CD14-positive monocyte (primary cell): ENCODE data around the gene CDKAL1. TPM values are rescaled to one million over a fixed set of nuclear protein-coding genes. Genes with fewer than 3 reads are reported as not detected.

Experiments used
- DNase-seq, 3 donors: peaks; one replicate each; pipeline ENCODE4 v3.0.0-alpha.2; 2011 to 2022
- H2AFZ ChIP-seq: 2 replicates; pipeline ENCODE4 v1.6.0; 2012; ENCODE audit warnings: mild to moderate bottlenecking, low read depth, low read length, inconsistent platforms; ENCODE audit not compliant: insufficient read depth, poor library complexity, severe bottlenecking
- H3K27ac ChIP-seq, 2 donors: 1 replicate in 1 of 2; 2 replicates in 1 of 2; pipeline ENCODE4 v1.5.1; 2012 to 2013; ENCODE audit warnings: low read length in 2 of 2, control low read depth in 1 of 2, inconsistent platforms in 1 of 2, low read depth in 1 of 2, mild to moderate bottlenecking in 1 of 2
- H3K27me3 ChIP-seq, 2 donors: one replicate each; pipeline versions ENCODE4 v1.6.0 to v1.6.1; 2011 to 2013; ENCODE audit warnings: low read length in 2 of 2; ENCODE audit not compliant: control insufficient read depth in 2 of 2, insufficient read depth in 2 of 2
- H3K36me3 ChIP-seq, 2 donors: replicated peaks in 1 of 2; 1 replicate in 1 of 2; 2 replicates in 1 of 2; pipeline versions ENCODE4 v1.5.1 to v1.6.1; 2012 to 2013; ENCODE audit warnings: low read length in 2 of 2, control low read depth in 1 of 2, inconsistent platforms in 1 of 2, mild to moderate bottlenecking in 1 of 2; ENCODE audit not compliant: insufficient read depth in 2 of 2, control insufficient read depth in 1 of 2
- H3K4me1 ChIP-seq, 2 donors: 1 replicate in 1 of 2; 2 replicates in 1 of 2; pipeline versions ENCODE4 v1.5.1 to v1.6.1; 2012 to 2013; ENCODE audit warnings: low read length in 2 of 2, control low read depth in 1 of 2, inconsistent platforms in 1 of 2, mild to moderate bottlenecking in 1 of 2, moderate library complexity in 1 of 2; ENCODE audit not compliant: insufficient read depth in 2 of 2, control insufficient read depth in 1 of 2
- H3K4me2 ChIP-seq: replicated peaks from 2 replicates; pipeline ENCODE3; 2012; ENCODE audit warnings: low read length, moderate library complexity, mild to moderate bottlenecking; ENCODE audit not compliant: poor library complexity, severe bottlenecking; ENCODE audit errors: extremely low read depth
- H3K4me3 ChIP-seq, 3 experiments: fragments of 200-600 bp in 1 of 3; sonication (generic) in 1 of 3; replicated peaks in 1 of 3; 1 replicate in 2 of 3; 2 replicates in 1 of 3; pipeline ENCODE4 v1.5.1; 2011 to 2013; ENCODE audit warnings: low read length in 3 of 3, mild to moderate bottlenecking in 3 of 3, control low read depth in 2 of 3, low read depth in 2 of 3, inconsistent platforms in 1 of 3, moderate library complexity in 1 of 3
- H3K79me2 ChIP-seq: 2 replicates; pipeline ENCODE4 v1.6.0; 2012; ENCODE audit warnings: mild to moderate bottlenecking, control low read depth, inconsistent platforms, low read length, moderate library complexity; ENCODE audit not compliant: insufficient read depth
- H3K9ac ChIP-seq: 2 replicates; pipeline ENCODE4 v1.6.0; 2017; ENCODE audit warnings: low read length, mild to moderate bottlenecking; ENCODE audit not compliant: insufficient read depth, poor library complexity, severe bottlenecking
- H3K9me3 ChIP-seq, 2 donors: replicated peaks in 1 of 2; 1 replicate in 1 of 2; 2 replicates in 1 of 2; pipeline versions ENCODE4 v1.5.1 to v1.6.1; 2012 to 2013; ENCODE audit warnings: low read length in 2 of 2, control low read depth in 1 of 2; ENCODE audit not compliant: control insufficient read depth in 1 of 2, insufficient read depth in 1 of 2
- H4K20me1 ChIP-seq: 2 replicates; pipeline ENCODE4 v1.6.0; 2012; ENCODE audit warnings: mild to moderate bottlenecking, low read length, control low read depth, moderate library complexity; ENCODE audit not compliant: insufficient read depth
- H3K27ac Mint-ChIP-seq, 7 donors: one replicate each; pipeline ENCODE4 v1.8.0; 2020; ENCODE audit warnings: mild to moderate bottlenecking in 7 of 7, mixed read lengths in 7 of 7, moderate library complexity in 6 of 7, inconsistent platforms in 2 of 7
- H3K27me3 Mint-ChIP-seq, 3 donors: one replicate each; pipeline ENCODE4 v1.8.0; 2021 to 2022; ENCODE audit warnings: low read depth in 3 of 3, mild to moderate bottlenecking in 3 of 3, mixed read lengths in 3 of 3, moderate library complexity in 3 of 3, inconsistent platforms in 1 of 3
- H3K36me3 Mint-ChIP-seq, 2 donors: one replicate each; pipeline ENCODE4 v1.8.0; 2020; ENCODE audit warnings: mixed read lengths in 2 of 2, inconsistent platforms in 1 of 2, mild to moderate bottlenecking in 1 of 2
- H3K4me1 Mint-ChIP-seq: one replicate; pipeline ENCODE4 v1.8.0; 2020; ENCODE audit warnings: mild to moderate bottlenecking, mixed read lengths
- H3K4me3 Mint-ChIP-seq, 2 donors: one replicate each; pipeline ENCODE4 v1.8.0; 2020; ENCODE audit warnings: mild to moderate bottlenecking in 2 of 2, mixed read lengths in 2 of 2, moderate library complexity in 1 of 2
- H3K9me3 Mint-ChIP-seq, 7 donors: one replicate each; pipeline ENCODE4 v1.8.0; 2020 to 2022; ENCODE audit warnings: mixed read lengths in 7 of 7, mild to moderate bottlenecking in 6 of 7, moderate library complexity in 6 of 7, inconsistent platforms in 2 of 7
- CTCF ChIP-seq: fragments of 200-600 bp; IDR thresholded peaks from one replicate; pipeline ENCODE4 v1.8.0; 2022; ENCODE audit warnings: antibody characterized with exemption, mild to moderate bottlenecking
- WGBS: methylation state at CpG from one replicate; pipeline ENCODE4 v1.1.5; 2013; ENCODE audit warnings: missing lambda C conversion rate; ENCODE audit not compliant: insufficient coverage; 5-methylcytosine and 5-hydroxymethylcytosine counted together
- intact Hi-C, 2 donors: fragments of 100-400 bp; cut with micrococcal nuclease; formaldehyde crosslinking; loops; one replicate each; pipeline versions ENCODE4 v1.15.0 to v1.15.1; 2023
- polyA plus RNA-seq, 3 donors: library from polyadenylated mRNA; depleted of rRNA in 1 of 3; unstranded in 2 of 3; stranded (reverse) in 1 of 3; fragments of 300-500 nt in 2 of 3; fragments of >200 nt in 1 of 3; fragmentation: Illumina TruSeq in 2 of 3; gene quantifications; 1 replicate in 2 of 3; 2 replicates in 1 of 3; pipeline ENCODE4 v1.2.3, GENCODE V29; 2012 to 2021

Gene CDKAL1
- polyA plus RNA-seq, 3 donors = 3.2 to 12.4 (median 8.3) TPM

- Histone ChIP-seq H3K4me1 (no peaks in the 10 kb centered on the region), H3K36me3 (peaks cover 0 to 2% of the 10 kb centered on the region in 2 donors), H3K9ac (no peak overlapping the region), H2AFZ (no peak overlapping the region), H3K27me3 (no peaks in the 10 kb centered on the region), H4K20me1 (no peaks in the 10 kb centered on the region), H3K79me2 (no peaks in the 10 kb centered on the region), H3K4me3 (no peak overlapping the region), H3K27ac (no peak overlapping the region), H3K9me3 (no peaks in the 10 kb centered on the region), H3K4me2 (no peak overlapping the region)
- Mint-ChIP-seq H3K36me3 (peaks cover 13 to 23% of the 10 kb centered on the region in 2 donors), H3K4me1 (peaks cover 3% of the 10 kb centered on the region), H3K9me3 (peaks cover 0 to 2% (median 0%) of the 10 kb centered on the region in 7 donors), H3K27me3 (no peaks in the 10 kb centered on the region), H3K4me3 (no peak overlapping the region), H3K27ac (no peak overlapping the region)
- no peak for TF ChIP-seq CTCF
- DNase-seq = no peak
- intact Hi-C loops = no loop called here
- WGBS = 100% methylated on average over 1 of the region's 2 CpGs
These were observed 97.3 kb downstream of the CDKAL1 start for GRCh38 chr6:20631549-20631924.

- no peaks in the 10 kb centered on the region for H3K27me3 Mint-ChIP-seq
- no peak overlapping the region for H3K27ac Mint-ChIP-seq
- peaks cover 13 to 24% of the 10 kb centered on the region in 2 donors for H3K36me3 Mint-ChIP-seq
- H3K4me1 ChIP-seq = no peaks in the 10 kb centered on the region
- no peaks in the 10 kb centered on the region for H3K79me2 ChIP-seq
- H2AFZ ChIP-seq = no peak overlapping the region
- H3K4me3 ChIP-seq = no peak overlapping the region
- H3K9me3 Mint-ChIP-seq = peaks cover 0 to 3% (median 0%) of the 10 kb centered on the region in 7 donors
- H3K27ac ChIP-seq = no peak overlapping the region
- H3K4me3 Mint-ChIP-seq = no peak overlapping the region
- no peak overlapping the region for H3K9ac ChIP-seq
- peaks cover 3% of the 10 kb centered on the region for H3K4me1 Mint-ChIP-seq
- intact Hi-C loops = no loop called here
- peaks cover 0 to 2% of the 10 kb centered on the region in 2 donors for H3K36me3 ChIP-seq
- no peak for DNase-seq
- H3K27me3 ChIP-seq = no peaks in the 10 kb centered on the region
- no peaks in the 10 kb centered on the region for H3K9me3 ChIP-seq
- WGBS = 87% methylated on average over 4 of the region's 4 CpGs
- TF ChIP-seq CTCF = no peak
- H4K20me1 ChIP-seq = no peaks in the 10 kb centered on the region
- no peak overlapping the region for H3K4me2 ChIP-seq
These were observed 98.4 kb downstream of the CDKAL1 start for GRCh38 chr6:20632696-20633095.
